Urinary bladder (tissue), 4 donors: ENCODE data around the gene KCND3. TPM values are rescaled to one million over a fixed set of nuclear protein-coding genes. Genes with fewer than 3 reads are reported as not detected.

Experiments
- DNase-seq: peaks from one replicate; pipeline ENCODE4 v3.0.0-alpha.2; 2015; ENCODE audit errors: extremely low spot score
- H3K27ac ChIP-seq: one replicate; pipeline ENCODE4 v1.5.1; 2013; ENCODE audit warnings: low read depth, mild to moderate bottlenecking, moderate library complexity
- H3K36me3 ChIP-seq: one replicate; pipeline ENCODE4 v1.6.1; 2013; ENCODE audit warnings: mild to moderate bottlenecking, moderate library complexity; ENCODE audit not compliant: insufficient read depth
- H3K4me1 ChIP-seq: one replicate; pipeline ENCODE4 v1.6.1; 2013; ENCODE audit warnings: mild to moderate bottlenecking, moderate library complexity; ENCODE audit not compliant: insufficient read depth
- H3K4me3 ChIP-seq: one replicate; pipeline ENCODE4 v1.5.1; 2013; ENCODE audit warnings: low read depth, low read length
- WGBS: extraction: QIAGEN DNeasy Blood & Tissue Kit; methylation state at CpG from one replicate; pipeline ENCODE4 v1.1.7; 2013; 5-methylcytosine and 5-hydroxymethylcytosine counted together
- polyA plus RNA-seq: library from polyadenylated mRNA; stranded (reverse); fragments of 200-250 nt; gene quantifications from one replicate; pipeline ENCODE4 v1.2.3, GENCODE V29; 2013
- total RNA-seq: library from RNA; depleted of rRNA; stranded (reverse); fragments of >200 nt; gene quantifications from one replicate; pipeline ENCODE4 v1.2.3, GENCODE V29; 2014
- donor health status: healthy with polysubstance abuse.
- donor health status: healthy.

Gene KCND3
- total and polyA plus RNA-seq, 2 donors = 5.4 to 10.0 TPM

- DNase-seq = no peak
- WGBS = 75% methylated on average over 6 of the region's 6 CpGs
These were observed 121.5 kb downstream of the KCND3 start for GRCh38 chr1:111867868-111868440.

DNA sequence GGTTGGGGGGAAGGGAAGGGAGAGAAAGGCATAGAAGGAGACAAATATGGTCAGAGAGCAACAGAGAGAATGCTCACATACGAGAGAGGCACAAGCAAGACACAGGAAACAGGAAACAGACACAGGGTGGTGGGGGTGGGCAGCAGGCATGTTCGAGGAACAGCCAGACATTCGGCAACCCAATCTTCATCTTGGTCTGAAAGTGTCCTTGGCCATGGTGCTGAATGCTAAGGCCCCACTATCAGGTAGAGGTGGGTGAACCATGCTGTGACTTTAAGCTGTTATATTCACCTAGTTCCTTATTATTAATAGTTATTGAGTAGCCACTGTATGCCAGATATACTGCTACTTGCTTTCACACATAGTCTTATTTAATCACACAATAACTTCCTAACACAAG lies 124.6 kb downstream of the KCND3 start:
- H3K4me3 ChIP-seq = no peak overlapping the region
- 19% methylated on average over 3 of the region's 3 CpGs for WGBS
- no peak overlapping the region for H3K27ac ChIP-seq
- H3K4me1 ChIP-seq = no peaks in the 10 kb centered on the region
- no peak for DNase-seq
- H3K36me3 ChIP-seq = no peaks in the 10 kb centered on the region

More at GRCh38 chr1:111867868-111868440, 121.5 kb downstream of the KCND3 start:
- Histone ChIP-seq H3K4me1 (no peaks in the 10 kb centered on the region), H3K4me3 (no peak overlapping the region), H3K36me3 (no peaks in the 10 kb centered on the region), H3K27ac (no peak overlapping the region)

DNA sequence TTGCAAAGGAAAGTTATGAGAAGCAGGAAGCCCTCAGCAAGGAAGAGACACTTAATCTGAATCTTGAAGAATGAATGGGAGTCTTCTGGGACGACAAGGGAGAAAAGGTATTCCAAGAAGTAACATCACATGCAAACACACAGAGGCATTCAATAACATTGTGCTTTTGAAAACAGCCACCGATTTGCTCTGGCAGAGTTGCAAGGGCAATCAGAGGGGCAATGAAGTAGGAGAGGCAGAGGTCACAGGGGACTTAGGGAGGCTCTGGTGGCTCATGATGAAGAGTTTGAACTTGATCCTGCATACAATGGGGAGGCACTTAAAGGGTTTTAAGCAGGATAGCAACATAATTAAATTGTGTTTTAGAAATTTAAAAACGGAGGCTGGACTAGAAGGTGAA lies 126.1 kb downstream of the KCND3 start:
- WGBS = 78% methylated on average over 3 of the region's 3 CpGs
- no peak overlapping the region for H3K4me3 ChIP-seq
- DNase-seq = no peak
- H3K27ac ChIP-seq = no peak overlapping the region
- no peaks in the 10 kb centered on the region for H3K36me3 ChIP-seq
- H3K4me1 ChIP-seq = no peaks in the 10 kb centered on the region

- no peak for DNase-seq
- WGBS = 84% methylated on average over 3 of the region's 3 CpGs
- H3K27ac ChIP-seq = no peak overlapping the region
These were observed 126.9 kb downstream of the KCND3 start for GRCh38 chr1:111862599-111862998.

GRCh38 chr1:111861523-111861922 lies 127.9 kb downstream of the KCND3 start:
- WGBS = 58% methylated on average over 6 of the region's 6 CpGs

More at GRCh38 chr1:111862599-111862998, 126.9 kb downstream of the KCND3 start:
- no peak overlapping the region for H3K4me3 ChIP-seq
- H3K36me3 ChIP-seq = no peaks in the 10 kb centered on the region
- H3K4me1 ChIP-seq = no peaks in the 10 kb centered on the region

GRCh38 chr1:111857194-111857651 lies 132.2 kb downstream of the KCND3 start:
- Histone ChIP-seq H3K4me1 (no peaks in the 10 kb centered on the region), H3K36me3 (no peaks in the 10 kb centered on the region), H3K4me3 (no peak overlapping the region), H3K27ac (no peak overlapping the region)
- 80% methylated on average over 13 of the region's 13 CpGs for WGBS
- DNase-seq = no peak

More at GRCh38 chr1:111861523-111861922, 127.9 kb downstream of the KCND3 start:
- H3K36me3 ChIP-seq = no peaks in the 10 kb centered on the region
- no peak for DNase-seq
- H3K4me3 ChIP-seq = no peak overlapping the region
- no peaks in the 10 kb centered on the region for H3K4me1 ChIP-seq
- no peak overlapping the region for H3K27ac ChIP-seq

DNA sequence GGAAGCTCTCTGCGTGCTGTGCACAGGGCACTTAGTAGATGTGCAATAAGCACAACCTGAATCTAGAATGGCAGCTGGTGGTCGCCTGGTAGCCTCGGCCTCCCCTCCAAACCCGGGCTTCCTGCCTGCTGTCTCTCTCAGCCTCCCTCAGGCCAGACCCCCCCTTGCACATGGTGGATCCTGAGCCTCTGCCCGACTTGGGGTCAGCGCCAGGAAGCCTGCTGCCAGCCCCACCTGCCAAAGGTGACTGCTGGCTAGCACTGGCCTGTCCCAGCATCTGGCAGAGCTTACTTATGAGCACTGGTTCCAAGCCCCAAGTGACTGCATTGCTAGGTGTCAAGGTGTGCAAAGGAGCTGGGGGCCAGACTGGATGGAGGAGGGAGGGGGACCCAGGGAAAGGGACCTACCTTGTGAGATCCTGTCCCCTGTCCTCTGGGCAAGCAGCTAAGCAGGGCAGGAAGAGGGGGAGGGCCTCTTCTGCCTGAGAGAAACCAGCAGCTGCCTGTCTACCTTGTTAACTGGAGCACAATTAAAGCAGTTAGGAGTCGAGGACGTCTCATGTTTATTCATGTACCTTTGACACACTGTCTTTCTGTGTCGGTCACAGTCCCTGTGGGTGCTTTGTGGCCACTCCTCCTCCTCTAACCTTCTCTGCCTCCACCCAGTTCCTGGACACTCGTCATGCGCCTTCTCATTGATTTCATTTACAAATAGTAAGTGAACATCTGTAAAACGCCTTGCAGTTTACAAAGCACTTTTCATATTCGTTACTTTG lies 132.9 kb downstream of the KCND3 start:
- no peak overlapping the region for H3K4me3 ChIP-seq
- DNase-seq = no peak
- no peaks in the 10 kb centered on the region for H3K4me1 ChIP-seq
- H3K36me3 ChIP-seq = no peaks in the 10 kb centered on the region
- H3K27ac ChIP-seq = no peak overlapping the region
- WGBS = 64% methylated on average over 13 of the region's 13 CpGs

DNA sequence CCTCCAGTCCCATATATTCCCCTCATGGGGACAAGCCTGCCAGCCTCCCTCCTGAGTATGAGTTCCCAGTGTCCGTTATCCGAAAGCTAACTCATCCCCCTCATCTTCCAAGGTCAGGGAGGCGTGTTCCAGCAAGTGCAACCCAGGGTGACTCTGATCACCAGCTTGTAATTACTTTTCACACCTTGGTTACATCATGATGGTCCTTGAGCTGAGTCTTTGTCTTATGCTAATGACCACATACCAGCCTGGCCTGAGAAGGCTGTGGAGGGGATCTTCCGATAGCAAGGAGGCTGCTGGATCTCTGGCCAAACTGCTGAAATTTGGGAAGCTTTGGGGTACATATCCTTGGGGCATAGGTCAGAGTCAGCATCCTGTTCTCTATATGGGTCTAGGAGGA lies 134.2 kb downstream of the KCND3 start:
- DNase-seq = no peak
- no peak overlapping the region for H3K4me3 ChIP-seq
- H3K27ac ChIP-seq = no peak overlapping the region
- no peaks in the 10 kb centered on the region for H3K4me1 ChIP-seq
- 90% methylated on average over 4 of the region's 4 CpGs for WGBS
- no peaks in the 10 kb centered on the region for H3K36me3 ChIP-seq

DNA sequence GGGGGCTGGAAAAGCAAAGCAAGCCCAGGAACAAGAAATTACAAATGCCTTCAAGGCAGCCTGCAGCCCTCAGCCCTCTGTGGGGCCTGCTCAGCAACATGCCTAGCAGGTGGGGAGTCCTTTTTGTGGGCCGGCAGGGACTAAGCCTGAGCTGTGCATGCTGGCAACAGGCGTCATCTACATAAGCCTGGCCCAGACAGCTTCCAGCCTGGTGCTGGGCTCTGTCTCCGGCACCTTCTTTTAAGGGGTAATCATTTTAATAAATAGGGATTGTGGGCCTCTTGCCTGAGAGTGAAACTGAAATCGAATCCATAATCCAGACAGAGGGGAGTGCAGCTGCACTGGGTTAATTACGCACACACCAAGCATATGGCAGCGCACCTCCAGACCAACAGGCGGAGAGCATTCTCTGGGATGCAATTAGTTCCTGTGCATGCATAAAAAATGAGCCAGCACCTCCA lies 137.2 kb downstream of the KCND3 start:
- Histone ChIP-seq H3K4me3 (no peak overlapping the region), H3K4me1 (no peaks in the 10 kb centered on the region), H3K36me3 (no peaks in the 10 kb centered on the region), H3K27ac (no peak overlapping the region)
- WGBS = 64% methylated on average over 7 of the region's 7 CpGs
- DNase-seq = no peak

GRCh38 chr1:111851552-111851951 lies 137.9 kb downstream of the KCND3 start:
- DNase-seq = no peak
- WGBS = 60% methylated on average over 6 of the region's 6 CpGs
- no peaks in the 10 kb centered on the region for H3K4me1 ChIP-seq
- H3K36me3 ChIP-seq = no peaks in the 10 kb centered on the region
- H3K4me3 ChIP-seq = no peak overlapping the region
- no peak overlapping the region for H3K27ac ChIP-seq

DNA sequence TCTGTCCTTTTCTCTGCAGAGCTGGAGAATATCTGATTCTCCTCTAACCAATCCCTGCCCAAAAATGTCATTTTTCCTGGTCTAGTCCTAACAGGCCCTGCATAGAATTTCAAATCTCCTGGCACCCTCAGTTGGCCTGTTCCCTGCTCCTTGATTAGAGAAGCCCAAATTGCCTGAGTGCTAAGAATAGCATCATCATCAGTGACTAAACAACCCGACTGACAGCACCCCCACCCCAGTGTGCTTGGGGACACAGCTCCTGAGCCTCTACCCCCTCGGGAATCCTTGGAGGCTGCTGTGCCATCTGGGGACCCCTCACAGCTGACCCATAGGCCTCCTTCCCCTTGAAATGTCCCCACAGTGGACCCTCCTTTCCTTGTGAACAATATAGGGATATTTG lies 139.4 kb downstream of the KCND3 start:
- Histone ChIP-seq H3K4me1 (no peaks in the 10 kb centered on the region), H3K36me3 (no peaks in the 10 kb centered on the region), H3K27ac (no peak overlapping the region), H3K4me3 (no peak overlapping the region)
- no peak for DNase-seq
- 56% methylated on average over 2 of the region's 2 CpGs for WGBS

DNA sequence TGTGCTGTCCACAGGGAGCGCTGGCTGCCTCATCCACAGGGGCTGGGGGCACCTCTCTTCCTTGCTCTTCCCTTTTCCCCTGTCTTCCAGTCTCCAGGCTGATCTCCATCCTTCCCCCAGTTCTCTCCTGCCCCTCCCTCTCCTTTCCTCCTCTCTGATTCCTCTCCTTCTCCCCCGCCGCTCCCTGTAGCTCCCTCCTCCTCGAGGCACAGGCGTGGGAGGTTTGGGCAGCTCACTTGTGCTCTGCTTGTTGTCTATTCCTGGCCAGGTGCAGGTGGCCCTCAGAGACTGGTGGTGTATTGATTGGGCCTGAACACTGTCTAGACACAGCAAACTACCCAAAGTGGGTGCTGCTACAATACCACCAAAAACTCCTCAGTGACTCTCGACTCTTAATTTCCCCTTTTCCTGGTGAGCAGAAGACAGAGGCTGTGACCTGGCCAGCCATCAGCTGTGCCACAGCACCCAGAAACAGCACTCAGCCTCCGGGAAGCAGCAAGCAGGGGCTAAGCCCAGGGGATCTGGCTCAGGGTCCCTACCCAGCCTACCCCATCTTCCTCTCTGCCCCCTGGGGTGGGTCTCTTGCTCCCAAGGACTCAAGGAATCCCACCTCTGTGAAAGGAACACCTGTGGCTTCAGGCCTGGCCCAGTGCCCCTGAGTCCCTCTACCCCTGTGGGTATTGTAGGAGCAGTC lies 140.5 kb downstream of the KCND3 start:
- DNase-seq = no peak
- Histone ChIP-seq H3K4me3 (no peak overlapping the region), H3K36me3 (no peaks in the 10 kb centered on the region), H3K27ac (no peak overlapping the region), H3K4me1 (no peaks in the 10 kb centered on the region)
- 73% methylated on average over 7 of the region's 7 CpGs for WGBS

- DNase-seq = no peak
- Histone ChIP-seq H3K4me1 (no peaks in the 10 kb centered on the region), H3K27ac (no peak overlapping the region), H3K4me3 (no peak overlapping the region), H3K36me3 (no peaks in the 10 kb centered on the region)
- WGBS = 81% methylated on average over 10 of the region's 10 CpGs
These were observed 142.0 kb downstream of the KCND3 start for GRCh38 chr1:111847466-111847865.

DNA sequence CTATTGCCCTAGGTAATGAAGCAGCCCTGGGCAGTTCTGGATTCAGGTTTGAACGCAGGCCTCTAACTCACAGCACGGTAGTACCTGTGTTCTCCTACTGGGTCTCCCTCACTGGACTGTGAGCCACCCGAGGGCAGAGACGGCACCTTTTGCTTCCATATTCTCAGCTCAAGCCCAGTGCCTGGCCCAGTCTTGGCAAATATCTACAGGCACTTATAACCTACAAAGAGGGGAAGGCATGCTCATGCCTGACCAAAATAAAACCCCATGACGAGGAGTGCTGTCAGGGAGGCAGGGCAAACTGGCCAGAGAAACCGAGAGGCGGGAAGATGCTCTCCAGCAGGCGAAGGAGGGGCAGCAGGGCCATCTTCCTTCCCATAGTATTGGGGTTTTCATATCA lies 142.6 kb downstream of the KCND3 start:
- Histone ChIP-seq H3K27ac (no peak overlapping the region), H3K36me3 (no peaks in the 10 kb centered on the region), H3K4me3 (no peak overlapping the region), H3K4me1 (no peaks in the 10 kb centered on the region)
- no peak for DNase-seq
- 81% methylated on average over 8 of the region's 8 CpGs for WGBS
